Prostate gland (tissue), 2 donors: ENCODE data around the gene ORC5.

Experiments used
- POLR2AphosphoS5 ChIP-seq: sonication (generic); formaldehyde crosslinking; IDR thresholded peaks from one replicate; pipeline ENCODE4 v1.6.1; 2017; ENCODE audit warnings: antibody characterized with exemption
- TF ChIP-seq, protein P1 (sequence below), 4 experiments: fragments of 200-600 bp in 2 of 4; fragments of 450-650 bp in 2 of 4; sonication (generic) in 2 of 4; IDR thresholded peaks; 1 replicate in 3 of 4; 2 replicates in 1 of 4; pipeline ENCODE4 v1.5.1; 2016 to 2019; ENCODE audit warnings: antibody characterized with exemption in 4 of 4, mild to moderate bottlenecking in 2 of 4, moderate library complexity in 2 of 4

- TF ChIP-seq, protein P1, sequence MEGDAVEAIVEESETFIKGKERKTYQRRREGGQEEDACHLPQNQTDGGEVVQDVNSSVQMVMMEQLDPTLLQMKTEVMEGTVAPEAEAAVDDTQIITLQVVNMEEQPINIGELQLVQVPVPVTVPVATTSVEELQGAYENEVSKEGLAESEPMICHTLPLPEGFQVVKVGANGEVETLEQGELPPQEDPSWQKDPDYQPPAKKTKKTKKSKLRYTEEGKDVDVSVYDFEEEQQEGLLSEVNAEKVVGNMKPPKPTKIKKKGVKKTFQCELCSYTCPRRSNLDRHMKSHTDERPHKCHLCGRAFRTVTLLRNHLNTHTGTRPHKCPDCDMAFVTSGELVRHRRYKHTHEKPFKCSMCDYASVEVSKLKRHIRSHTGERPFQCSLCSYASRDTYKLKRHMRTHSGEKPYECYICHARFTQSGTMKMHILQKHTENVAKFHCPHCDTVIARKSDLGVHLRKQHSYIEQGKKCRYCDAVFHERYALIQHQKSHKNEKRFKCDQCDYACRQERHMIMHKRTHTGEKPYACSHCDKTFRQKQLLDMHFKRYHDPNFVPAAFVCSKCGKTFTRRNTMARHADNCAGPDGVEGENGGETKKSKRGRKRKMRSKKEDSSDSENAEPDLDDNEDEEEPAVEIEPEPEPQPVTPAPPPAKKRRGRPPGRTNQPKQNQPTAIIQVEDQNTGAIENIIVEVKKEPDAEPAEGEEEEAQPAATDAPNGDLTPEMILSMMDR (IDR thresholded peaks at IDR 0.05) = no peak
- TF ChIP-seq POLR2AphosphoS5 = no peak
Observed at GRCh38 chr7:104252409-104253134, 44.8 kb upstream of the ORC5 start.
